OCI-LY1 (cell line): ENCODE data around the gene AUH.

Experiments
- EZH2 ChIP-seq: fragments of 200-600 bp; sonication (generic), shearing (Covaris generic); IDR thresholded peaks from 2 replicates; pipeline ENCODE4 v1.8.0; 2017; ENCODE audit warnings: borderline replicate concordance, mixed run types, mild to moderate bottlenecking, antibody characterized with exemption, low read length, moderate library complexity, mixed read lengths
- TF ChIP-seq, protein P1 (sequence below): fragments of 200-600 bp; sonication (generic), shearing (Covaris generic); IDR thresholded peaks from 2 replicates; pipeline ENCODE4 v1.5.1; 2017; ENCODE audit warnings: mild to moderate bottlenecking, antibody characterized with exemption, low read length, moderate library complexity, mixed read lengths

DNA sequence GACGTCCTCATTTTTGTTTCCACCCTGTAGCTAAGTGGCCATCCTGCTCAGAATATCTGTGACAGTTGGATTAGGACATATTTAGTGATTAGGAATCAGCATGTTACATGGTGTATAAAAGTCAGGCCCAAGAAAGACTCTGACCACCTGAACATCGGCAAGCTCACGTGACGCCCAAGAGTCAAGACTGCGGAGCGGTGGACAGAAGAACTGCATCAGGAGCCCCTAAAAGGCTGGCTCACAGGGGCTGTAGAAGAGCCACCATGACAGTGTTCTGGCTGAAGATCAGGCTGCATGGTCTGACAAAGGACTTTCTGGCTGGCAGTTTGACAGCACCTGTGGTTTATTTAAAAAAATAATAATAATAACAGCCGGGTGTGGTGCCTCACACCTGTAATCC is 185.3 kb downstream of the AUH start:
- TF ChIP-seq, protein P1, sequence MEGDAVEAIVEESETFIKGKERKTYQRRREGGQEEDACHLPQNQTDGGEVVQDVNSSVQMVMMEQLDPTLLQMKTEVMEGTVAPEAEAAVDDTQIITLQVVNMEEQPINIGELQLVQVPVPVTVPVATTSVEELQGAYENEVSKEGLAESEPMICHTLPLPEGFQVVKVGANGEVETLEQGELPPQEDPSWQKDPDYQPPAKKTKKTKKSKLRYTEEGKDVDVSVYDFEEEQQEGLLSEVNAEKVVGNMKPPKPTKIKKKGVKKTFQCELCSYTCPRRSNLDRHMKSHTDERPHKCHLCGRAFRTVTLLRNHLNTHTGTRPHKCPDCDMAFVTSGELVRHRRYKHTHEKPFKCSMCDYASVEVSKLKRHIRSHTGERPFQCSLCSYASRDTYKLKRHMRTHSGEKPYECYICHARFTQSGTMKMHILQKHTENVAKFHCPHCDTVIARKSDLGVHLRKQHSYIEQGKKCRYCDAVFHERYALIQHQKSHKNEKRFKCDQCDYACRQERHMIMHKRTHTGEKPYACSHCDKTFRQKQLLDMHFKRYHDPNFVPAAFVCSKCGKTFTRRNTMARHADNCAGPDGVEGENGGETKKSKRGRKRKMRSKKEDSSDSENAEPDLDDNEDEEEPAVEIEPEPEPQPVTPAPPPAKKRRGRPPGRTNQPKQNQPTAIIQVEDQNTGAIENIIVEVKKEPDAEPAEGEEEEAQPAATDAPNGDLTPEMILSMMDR = no peak
- TF ChIP-seq EZH2 = no peak
